GM12878 (cell line): ENCODE measurements around the gene EXD3. TPM values are rescaled to one million over a fixed set of nuclear protein-coding genes. Genes with fewer than 3 reads are reported as not detected.

Source experiments
- ATAC-seq: fragments of 200-7000 bp; cut with Tn5 transposase; 3 replicates; pipeline ENCODE4 v1.9.1; 2020; ENCODE audit warnings: mild to moderate bottlenecking, moderate library complexity
- BruUV-seq: library from RNA; stranded (reverse); fragments of 400-500 nt; replicated peaks from 2 replicates; lab custom pipeline; 2021; lab: Mats Ljungman, UMichigan
- CTCF ChIA-PET: fragments of 300-600 bp; sonication (Branson Sonifier 250); formaldehyde crosslinking; extraction: SDS; loops from one replicate; lab custom pipeline; 2021; ENCODE audit warnings: inconsistent platforms; lab: Yijun Ruan, JAX
- POLR2A ChIA-PET: fragments of 350-600 bp; formaldehyde crosslinking; extraction: SDS; loops from one replicate; lab custom pipeline; 2021; ENCODE audit warnings: inconsistent platforms; lab: Charles Lee
- RAD21 ChIA-PET: fragments of 300-600 bp; sonication (Branson Sonifier 250); formaldehyde crosslinking; loops from one replicate; lab custom pipeline; 2023; ENCODE audit warnings: antibody characterized with exemption; ENCODE audit not compliant: unreplicated experiment; lab: Charles Lee
- SMC1A ChIA-PET: fragments of 300-600 bp; sonication (Branson Sonifier 250); formaldehyde crosslinking; loops from one replicate; lab custom pipeline; 2023; ENCODE audit not compliant: unreplicated experiment, uncharacterized antibody; lab: Charles Lee
- DNase-seq: peaks from one replicate; pipeline ENCODE4 v3.0.0-alpha.2; 2011; ENCODE audit warnings: low read depth, low spot score
- FAIRE-seq: peaks from 3 replicates; lab custom pipeline; 2011; peaks lifted over from hg19 to GRCh38; lab: Jason Lieb, UNC
- H2AFZ ChIP-seq: 2 replicates; pipeline ENCODE4 v1.6.0; 2011; ENCODE audit warnings: low read depth, low read length, control low read depth; ENCODE audit not compliant: control insufficient read depth
- H3K27ac ChIP-seq: 2 replicates; pipeline ENCODE4 v1.5.1; 2011; ENCODE audit warnings: control low read depth; ENCODE audit not compliant: control insufficient read depth, insufficient read depth
- H3K27me3 ChIP-seq, 2 experiments: replicated peaks in 1 of 2; 2 replicates each; pipeline versions ENCODE4 v1.6.0 to v1.6.1; 2011; ENCODE audit warnings: low read length in 1 of 2; ENCODE audit not compliant: control insufficient read depth in 2 of 2, insufficient read depth in 2 of 2
- H3K36me3 ChIP-seq, 2 experiments: 2 replicates each; pipeline ENCODE4 v1.5.1; 2011; ENCODE audit warnings: low read length in 1 of 2; ENCODE audit not compliant: control insufficient read depth in 2 of 2, insufficient read depth in 2 of 2
- H3K4me1 ChIP-seq: 2 replicates; pipeline ENCODE4 v1.6.1; 2011; ENCODE audit warnings: mild to moderate bottlenecking, low read length, moderate library complexity, mixed read lengths; ENCODE audit not compliant: control insufficient read depth, insufficient read depth
- H3K4me2 ChIP-seq: 2 replicates; pipeline ENCODE4 v1.6.0; 2011; ENCODE audit warnings: control low read depth; ENCODE audit not compliant: control insufficient read depth, insufficient read depth
- H3K4me3 ChIP-seq: fragments of 200-600 bp; sonication (generic); 2 replicates; pipeline ENCODE4 v1.5.1; 2016
- H3K79me2 ChIP-seq: 2 replicates; pipeline ENCODE4 v1.6.0; 2011; ENCODE audit warnings: low read length; ENCODE audit not compliant: control insufficient read depth, insufficient read depth
- H3K9ac ChIP-seq: 2 replicates; pipeline ENCODE4 v1.8.0; 2011; ENCODE audit warnings: low read length, control low read depth, mixed read lengths; ENCODE audit not compliant: control insufficient read depth, insufficient read depth
- H3K9me3 ChIP-seq: replicated peaks from 3 replicates; pipeline ENCODE4 v1.5.1; 2011; ENCODE audit warnings: mild to moderate bottlenecking, low read length; ENCODE audit not compliant: control insufficient read depth, insufficient read depth
- H4K20me1 ChIP-seq: 2 replicates; pipeline ENCODE4 v1.6.0; 2011; ENCODE audit not compliant: control insufficient read depth, insufficient read depth
- DPF2 ChIP-seq: fragments of 450-650 bp; IDR thresholded peaks from 2 replicates; pipeline ENCODE4 v1.6.1; 2017; ENCODE audit warnings: mild to moderate bottlenecking
- FOS ChIP-seq: IDR thresholded peaks from 3 replicates; pipeline ENCODE4 v1.6.1; 2011; ENCODE audit warnings: borderline replicate concordance; ENCODE audit not compliant: insufficient read length; ENCODE audit errors: extremely low read depth
- MYB ChIP-seq: fragments of 150-350 bp; IDR thresholded peaks from 2 replicates; pipeline ENCODE4 v1.6.1; 2014; ENCODE audit warnings: mild to moderate bottlenecking, low read depth, low read length, borderline replicate concordance
- RELA ChIP-seq: fragments of 450-650 bp; IDR thresholded peaks from 2 replicates; pipeline ENCODE4 v1.8.0; 2014; ENCODE audit warnings: borderline replicate concordance; ENCODE audit not compliant: partially characterized antibody
- RFX5 ChIP-seq: IDR thresholded peaks from 2 replicates; pipeline ENCODE4 v1.6.1; 2011; ENCODE audit warnings: low read depth, low read length, improper control_type of control experiment
- TCF12 ChIP-seq: IDR thresholded peaks from 2 replicates; pipeline ENCODE4 v1.6.1; 2011; ENCODE audit warnings: low read depth, mild to moderate bottlenecking, low read length
- WGBS: methylation state at CpG from one replicate; pipeline ENCODE4 v1.1.6; 2016; ENCODE audit warnings: low lambda C conversion rate; ENCODE audit not compliant: insufficient replicate concordance, insufficient coverage; ENCODE audit errors: missing lambda C conversion rate; 5-methylcytosine and 5-hydroxymethylcytosine counted together
- in situ Hi-C: fragments of 300-500 bp; cut with MboI; formaldehyde crosslinking; loops from 9 replicates; pipeline ENCODE4 v1.14.3; 2018; ENCODE audit warnings: mixed read lengths
- intact Hi-C: fragments of 100-400 bp; cut with micrococcal nuclease; formaldehyde crosslinking; loops from one replicate; pipeline ENCODE4 v1.14.2; 2022; ENCODE audit not compliant: unreplicated experiment
- polyA plus RNA-seq, 11 experiments: library from polyadenylated mRNA; depleted of rRNA in 4 of 11; unstranded in 6 of 11; stranded (reverse) in 5 of 11; fragments of >200 nt; fragmentation: Nextera tagmentation in 4 of 11; fragmentation: Illumina TruSeq in 1 of 11; extraction: Ambion mirVana in 4 of 11; extraction: Trizol in 1 of 11; gene quantifications; 1 replicate in 1 of 11; 2 replicates in 10 of 11; pipeline versions ENCODE4 v1.2.1 to v1.2.3, GENCODE V29; 2011 to 2016; ENCODE audit warnings: inconsistent platforms in 2 of 11, missing spikeins in 2 of 11, low read depth in 1 of 11
- total RNA-seq, 4 experiments: library from RNA; depleted of rRNA in 3 of 4; stranded (reverse); fragments of >200 nt in 3 of 4; fragmentation: Illumina TruSeq in 1 of 4; extraction: Trizol in 1 of 4; gene quantifications; 2 replicates each; pipeline versions ENCODE4 v1.2.1 to v1.2.3, GENCODE V29; 2013 to 2021
- TF ChIP-seq, protein P1 (sequence below): IDR thresholded peaks from 2 replicates; pipeline ENCODE4 v1.6.1; 2011; ENCODE audit warnings: borderline replicate concordance, low read depth, mild to moderate bottlenecking, moderate library complexity, low read length; ENCODE audit not compliant: insufficient read depth, poor library complexity, severe bottlenecking

The EXD3 gene
- total and polyA plus RNA-seq, 10 of the 15 experiments (the other 5 are each of a cell fraction or from before 2014, with no cell fraction given) = 0.21 to 7.1 (median 3.6) TPM

DNA sequence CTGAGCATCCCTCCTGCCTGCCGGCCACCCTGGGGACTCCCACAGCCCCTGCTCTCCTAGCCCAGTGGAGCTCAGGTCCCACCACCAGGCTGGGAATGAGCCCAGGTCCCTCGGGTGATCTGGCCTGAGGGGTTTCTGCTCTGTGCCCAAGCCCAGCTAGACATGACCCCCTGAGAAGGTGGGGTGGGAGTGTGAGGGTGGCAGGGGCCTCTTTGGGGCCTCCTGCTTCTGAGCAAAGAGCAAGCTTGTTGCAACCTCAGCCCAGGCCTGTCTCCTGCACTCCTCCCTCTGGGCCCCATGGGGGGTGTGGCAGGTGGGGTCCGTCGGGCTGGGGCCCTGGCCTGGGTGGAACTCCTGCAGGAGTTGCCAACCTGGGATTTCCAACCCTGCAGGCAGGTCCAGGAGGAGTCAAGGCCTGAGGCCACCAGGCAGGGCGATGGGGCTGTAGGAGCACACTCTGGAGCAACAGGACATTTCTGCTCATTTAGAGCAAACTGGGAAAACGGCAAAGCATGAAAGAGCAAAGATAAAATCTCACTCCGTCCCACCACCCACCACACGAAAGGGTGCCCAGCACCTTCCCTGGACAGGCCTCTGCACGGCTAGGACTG is 109.5 kb downstream of the EXD3 start:
- RAD21 ChIA-PET = no interaction called here
- H3K4me3 ChIP-seq = no peak overlapping the region
- no peaks in the 10 kb centered on the region for H3K27me3 ChIP-seq
- in situ Hi-C loops = no loop called here
- no peak overlapping the region for H2AFZ ChIP-seq
- H3K36me3 ChIP-seq = no peaks in the 10 kb centered on the region
- CTCF ChIA-PET = interaction anchor here (1.2 to 1.6 kb wide), 2 partner anchors 10 to 11 kb away, joined by 4 to 7 read pairs; partner anchors contain the start of gene NRARP
- intact Hi-C loops = no loop called here
- H3K9me3 ChIP-seq = no peaks in the 10 kb centered on the region
- no peak for TF ChIP-seq FOS
- no peak for TF ChIP-seq RELA
- TF ChIP-seq RFX5 = no peak
- TF ChIP-seq MYB = no peak
- no peak for TF ChIP-seq DPF2
- TF ChIP-seq TCF12 = no peak
- TF ChIP-seq, protein P1, sequence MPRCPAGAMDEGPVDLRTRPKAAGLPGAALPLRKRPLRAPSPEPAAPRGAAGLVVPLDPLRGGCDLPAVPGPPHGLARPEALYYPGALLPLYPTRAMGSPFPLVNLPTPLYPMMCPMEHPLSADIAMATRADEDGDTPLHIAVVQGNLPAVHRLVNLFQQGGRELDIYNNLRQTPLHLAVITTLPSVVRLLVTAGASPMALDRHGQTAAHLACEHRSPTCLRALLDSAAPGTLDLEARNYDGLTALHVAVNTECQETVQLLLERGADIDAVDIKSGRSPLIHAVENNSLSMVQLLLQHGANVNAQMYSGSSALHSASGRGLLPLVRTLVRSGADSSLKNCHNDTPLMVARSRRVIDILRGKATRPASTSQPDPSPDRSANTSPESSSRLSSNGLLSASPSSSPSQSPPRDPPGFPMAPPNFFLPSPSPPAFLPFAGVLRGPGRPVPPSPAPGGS = no peak
- SMC1A ChIA-PET = no interaction called here
- H3K79me2 ChIP-seq = no peaks in the 10 kb centered on the region
- no peak for DNase-seq
- no peak overlapping the region for H3K9ac ChIP-seq
- no peaks in the 10 kb centered on the region for H4K20me1 ChIP-seq
- no peak for FAIRE-seq
- 49% methylated on average over 9 of the region's 9 CpGs for WGBS
- POLR2A ChIA-PET = no interaction called here
- H3K4me1 ChIP-seq = no peaks in the 10 kb centered on the region
- no peak for ATAC-seq
- no peak overlapping the region for H3K27ac ChIP-seq
- H3K4me2 ChIP-seq = no peak overlapping the region
- BruUV-seq = no TSS peak
